ENCODE data around the gene PCSK2. TPM values are rescaled to one million over a fixed set of nuclear protein-coding genes. Genes with fewer than 3 reads are reported as not detected.

The PCSK2 gene
- total RNA-seq, 4 donors from 2014 or later, result under 0.01 to 0.18 (median 0.18) TPM; not detected in 1

DNA sequence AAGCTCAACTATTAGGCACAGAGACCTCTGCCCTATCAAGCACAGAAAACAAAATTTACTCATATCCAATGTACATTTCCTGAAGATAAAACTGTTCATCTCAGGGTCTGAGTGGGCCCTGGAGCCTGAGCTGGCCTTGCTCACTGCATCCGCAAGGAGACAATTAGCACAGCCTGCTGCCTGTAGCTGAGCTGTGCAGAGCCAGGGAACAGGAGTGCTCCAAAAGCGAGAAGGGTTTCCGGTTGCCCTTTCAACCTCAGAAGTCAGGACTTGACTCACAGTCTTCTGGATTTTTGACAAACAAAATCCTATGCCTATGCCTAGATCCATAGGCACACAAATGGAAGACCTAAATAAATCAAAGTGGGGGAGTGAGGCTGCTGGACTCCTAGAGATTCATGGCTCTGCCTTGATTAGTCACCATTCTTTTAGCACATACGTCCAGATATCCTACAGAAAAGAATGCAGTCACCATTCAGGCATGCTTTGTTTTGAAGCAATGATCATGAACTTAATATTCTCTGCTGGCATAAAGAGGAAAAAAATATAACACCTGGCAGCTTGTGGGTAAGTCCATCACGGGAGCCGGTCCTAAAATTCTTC lies 230.8 kb downstream of the PCSK2 start:
- H3K4me3 ChIP-seq, result no peak overlapping the region
- H3K36me3 ChIP-seq, result no peaks in the 10 kb centered on the region
- peaks cover 0 to 30% (median 0%) of the 10 kb centered on the region in 4 donors for H3K27me3 ChIP-seq
- no peaks in the 10 kb centered on the region for H3K4me1 ChIP-seq
- intact Hi-C loops (cut with DNase I), result no loop called here
- no peaks in the 10 kb centered on the region for H3K9me3 ChIP-seq
- H3K27ac ChIP-seq, result no peak overlapping the region
- 82 to 89% methylated on average over 5 to 6 of the region's 6 CpGs for WGBS, 2 donors
- DNase-seq, result no peak
- TF ChIP-seq, protein P1, sequence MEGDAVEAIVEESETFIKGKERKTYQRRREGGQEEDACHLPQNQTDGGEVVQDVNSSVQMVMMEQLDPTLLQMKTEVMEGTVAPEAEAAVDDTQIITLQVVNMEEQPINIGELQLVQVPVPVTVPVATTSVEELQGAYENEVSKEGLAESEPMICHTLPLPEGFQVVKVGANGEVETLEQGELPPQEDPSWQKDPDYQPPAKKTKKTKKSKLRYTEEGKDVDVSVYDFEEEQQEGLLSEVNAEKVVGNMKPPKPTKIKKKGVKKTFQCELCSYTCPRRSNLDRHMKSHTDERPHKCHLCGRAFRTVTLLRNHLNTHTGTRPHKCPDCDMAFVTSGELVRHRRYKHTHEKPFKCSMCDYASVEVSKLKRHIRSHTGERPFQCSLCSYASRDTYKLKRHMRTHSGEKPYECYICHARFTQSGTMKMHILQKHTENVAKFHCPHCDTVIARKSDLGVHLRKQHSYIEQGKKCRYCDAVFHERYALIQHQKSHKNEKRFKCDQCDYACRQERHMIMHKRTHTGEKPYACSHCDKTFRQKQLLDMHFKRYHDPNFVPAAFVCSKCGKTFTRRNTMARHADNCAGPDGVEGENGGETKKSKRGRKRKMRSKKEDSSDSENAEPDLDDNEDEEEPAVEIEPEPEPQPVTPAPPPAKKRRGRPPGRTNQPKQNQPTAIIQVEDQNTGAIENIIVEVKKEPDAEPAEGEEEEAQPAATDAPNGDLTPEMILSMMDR (IDR thresholded peaks at IDR 0.05), result no peak
- no peak for TF ChIP-seq POLR2A (IDR thresholded peaks at IDR 0.05)

DNA sequence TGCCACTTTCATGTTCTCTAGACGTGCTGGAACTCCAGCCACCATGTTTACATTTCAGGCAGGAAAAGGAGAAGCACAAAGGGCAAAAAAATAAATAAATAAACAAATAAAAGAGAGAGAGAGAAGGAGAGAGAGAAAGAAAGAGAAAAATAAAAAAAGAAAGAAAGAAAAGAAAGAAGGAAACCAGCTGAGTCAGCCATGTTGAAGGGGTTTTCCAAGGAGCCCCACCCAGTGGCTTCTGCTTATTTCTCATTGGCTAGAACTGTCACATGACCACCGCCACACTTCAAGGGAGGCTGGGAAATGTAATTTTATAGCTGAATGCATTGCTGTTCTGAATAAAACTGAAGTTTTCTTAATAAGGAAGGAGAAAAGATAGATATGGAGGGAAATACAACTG lies 233.3 kb downstream of the PCSK2 start:
- WGBS, 2 donors, result 52 to 53% methylated on average over 2 of the region's 2 CpGs
- H3K4me1 ChIP-seq, result no peaks in the 10 kb centered on the region
- H3K4me3 ChIP-seq, result no peak overlapping the region
- no peak for DNase-seq
- H3K36me3 ChIP-seq, result no peaks in the 10 kb centered on the region
- intact Hi-C loops (cut with DNase I), result no loop called here
- peaks cover 0 to 14% (median 0%) of the 10 kb centered on the region in 4 donors for H3K27me3 ChIP-seq
- TF ChIP-seq, protein P1 (IDR thresholded peaks at IDR 0.05), result no peak
- H3K27ac ChIP-seq, result no peak overlapping the region
- no peaks in the 10 kb centered on the region for H3K9me3 ChIP-seq

- Histone ChIP-seq H3K9me3 (no peaks in the 10 kb centered on the region), H3K27ac (no peak overlapping the region), H3K36me3 (no peaks in the 10 kb centered on the region), H3K4me3 (no peak overlapping the region), H3K4me1 (no peaks in the 10 kb centered on the region), H3K27me3 (peaks cover 0 to 9% (median 0%) of the 10 kb centered on the region in 4 donors)
- TF ChIP-seq, protein P1 (IDR thresholded peaks at IDR 0.05), result no peak
- TF ChIP-seq POLR2A (IDR thresholded peaks at IDR 0.05), result no peak
- WGBS, 2 donors, result 61 to 67% methylated on average over 2 to 3 of the region's 3 CpGs
- intact Hi-C loops (cut with DNase I), result no loop called here
- DNase-seq, result no peak
Measured at GRCh38 chr20:17461941-17462340, 235.1 kb downstream of the PCSK2 start.

GRCh38 chr20:17463711-17464110 lies 236.9 kb downstream of the PCSK2 start:
- Histone ChIP-seq H3K9me3 (no peaks in the 10 kb centered on the region), H3K4me3 (no peak overlapping the region), H3K27me3 (peaks cover 0 to 4% (median 0%) of the 10 kb centered on the region in 4 donors), H3K4me1 (no peaks in the 10 kb centered on the region), H3K27ac (no peak overlapping the region), H3K36me3 (no peaks in the 10 kb centered on the region)
- intact Hi-C loops (cut with DNase I), result no loop called here
- DNase-seq, result no peak
- 30 to 53% methylated on average over 1 of the region's 1 CpG for WGBS, 2 donors
- TF ChIP-seq POLR2A (IDR thresholded peaks at IDR 0.05), result no peak
- TF ChIP-seq, protein P1 (IDR thresholded peaks at IDR 0.05), result no peak

DNA sequence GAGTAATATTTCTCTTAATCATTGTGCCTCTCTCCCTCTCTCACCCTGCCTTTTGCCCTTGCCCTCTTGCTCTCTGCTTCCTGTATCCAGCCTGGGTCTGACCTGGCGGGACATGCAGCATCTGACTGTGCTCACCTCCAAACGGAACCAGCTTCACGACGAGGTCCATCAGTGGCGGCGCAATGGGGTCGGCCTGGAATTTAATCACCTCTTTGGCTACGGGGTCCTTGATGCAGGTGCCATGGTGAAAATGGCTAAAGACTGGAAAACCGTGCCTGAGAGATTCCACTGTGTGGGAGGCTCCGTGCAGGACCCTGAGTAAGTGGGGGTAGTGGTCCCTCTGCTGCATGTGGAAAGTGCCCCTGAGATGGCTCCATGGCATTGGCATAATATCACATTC lies 238.4 kb downstream of the PCSK2 start:
- Histone ChIP-seq H3K9me3 (no peaks in the 10 kb centered on the region), H3K27ac (no peak overlapping the region), H3K36me3 (no peaks in the 10 kb centered on the region), H3K4me3 (no peak overlapping the region), H3K4me1 (no peaks in the 10 kb centered on the region), H3K27me3 (peaks cover 0 to 4% (median 0%) of the 10 kb centered on the region in 4 donors)
- intact Hi-C loops (cut with DNase I), result no loop called here
- TF ChIP-seq POLR2A (IDR thresholded peaks at IDR 0.05), result no peak
- TF ChIP-seq, protein P1 (IDR thresholded peaks at IDR 0.05), result no peak
- WGBS, 2 donors, result 82 to 87% methylated on average over 9 to 10 of the region's 10 CpGs
- DNase-seq, result no peak

All from esophagus squamous epithelium (tissue), 5 donors.